ENCODE measurements around the gene GIMAP8. TPM values are rescaled to one million over a fixed set of nuclear protein-coding genes. Genes with fewer than 3 reads are reported as not detected.
"Not testable (repeated sequence)": the region's sequence is repeated elsewhere in the genome, so short reads cannot be mapped to it uniquely, and the experiment has no call there.

GIMAP8 gene
- total RNA-seq, 1 donor from 2014 or later = 13.6 TPM

DNA sequence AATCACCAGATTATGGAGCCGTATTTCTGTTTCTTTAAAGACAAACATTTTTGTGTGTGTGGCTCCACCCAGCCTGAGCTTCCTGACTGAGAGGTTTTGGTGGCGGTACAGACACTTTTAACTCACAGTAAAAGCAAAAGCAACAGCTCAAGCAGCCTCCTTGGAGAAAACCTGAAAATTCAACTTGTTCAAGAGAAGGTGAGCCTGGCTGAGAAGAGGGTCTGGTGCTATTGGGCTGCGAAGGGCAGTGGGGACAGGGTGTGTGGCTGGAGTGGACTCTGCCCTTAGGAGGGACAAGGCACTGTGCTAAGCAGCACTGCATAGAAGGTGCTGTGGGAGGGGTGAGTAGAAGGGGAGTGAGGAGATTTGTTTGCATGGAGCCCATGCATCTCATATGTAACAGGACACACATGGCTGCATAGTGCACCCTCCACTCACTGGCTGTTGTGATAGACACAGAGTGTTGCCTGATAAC is 64.4 kb downstream of the GIMAP8 start, which contains the start of gene GIMAP7:
Gene GIMAP7, plus strand, starts transcription at position 125 of the 475 bp plus-strand sequence. CDS start 5,103 bp downstream, outside the sequence.
- DNase-seq (ENCODE audit: low spot score) = no peak

DNA sequence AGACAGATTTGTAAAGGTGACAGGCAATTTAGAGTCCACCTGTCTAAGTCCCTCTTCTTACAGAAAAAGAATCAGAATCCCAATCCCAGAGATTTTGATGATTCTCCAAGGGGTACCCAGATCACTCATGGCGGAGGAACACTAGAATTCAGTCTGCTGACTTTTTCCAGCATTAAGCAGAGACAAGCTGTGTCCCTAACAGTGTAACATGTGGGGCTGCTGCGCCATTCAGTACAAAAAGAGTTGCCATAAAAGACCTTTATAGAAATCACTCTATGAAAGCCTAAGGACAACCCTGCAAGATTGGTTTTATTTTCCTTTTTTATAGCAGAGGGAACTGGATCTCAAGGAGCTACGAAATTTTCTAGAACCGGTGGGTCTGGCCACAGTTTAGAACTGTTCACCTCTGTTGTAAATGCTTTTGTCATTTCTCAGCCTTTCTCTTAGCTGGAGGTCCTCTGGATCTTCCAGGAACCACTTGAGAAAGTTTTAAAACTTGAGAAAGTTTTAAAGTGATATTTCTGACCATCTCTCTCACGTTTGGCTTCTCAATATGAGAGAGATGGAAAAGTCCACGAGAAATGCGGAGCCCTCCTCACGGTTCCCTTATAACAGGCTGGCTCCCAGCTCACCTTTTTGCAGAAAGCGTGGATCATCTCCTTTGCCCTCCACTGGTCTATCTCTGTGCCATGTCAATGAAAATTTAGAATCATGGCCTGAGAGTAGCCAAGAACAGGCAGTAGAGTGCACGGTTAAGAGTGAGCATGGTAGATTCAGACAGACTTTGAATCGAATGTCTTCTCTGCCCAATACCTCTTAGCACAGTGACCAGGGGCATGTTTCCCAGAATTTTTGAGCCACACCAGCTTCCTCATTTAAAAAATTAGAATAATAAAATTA is 65.1 kb downstream of the GIMAP8 start:
- DNase-seq (ENCODE audit: low spot score) = no peak

DNA sequence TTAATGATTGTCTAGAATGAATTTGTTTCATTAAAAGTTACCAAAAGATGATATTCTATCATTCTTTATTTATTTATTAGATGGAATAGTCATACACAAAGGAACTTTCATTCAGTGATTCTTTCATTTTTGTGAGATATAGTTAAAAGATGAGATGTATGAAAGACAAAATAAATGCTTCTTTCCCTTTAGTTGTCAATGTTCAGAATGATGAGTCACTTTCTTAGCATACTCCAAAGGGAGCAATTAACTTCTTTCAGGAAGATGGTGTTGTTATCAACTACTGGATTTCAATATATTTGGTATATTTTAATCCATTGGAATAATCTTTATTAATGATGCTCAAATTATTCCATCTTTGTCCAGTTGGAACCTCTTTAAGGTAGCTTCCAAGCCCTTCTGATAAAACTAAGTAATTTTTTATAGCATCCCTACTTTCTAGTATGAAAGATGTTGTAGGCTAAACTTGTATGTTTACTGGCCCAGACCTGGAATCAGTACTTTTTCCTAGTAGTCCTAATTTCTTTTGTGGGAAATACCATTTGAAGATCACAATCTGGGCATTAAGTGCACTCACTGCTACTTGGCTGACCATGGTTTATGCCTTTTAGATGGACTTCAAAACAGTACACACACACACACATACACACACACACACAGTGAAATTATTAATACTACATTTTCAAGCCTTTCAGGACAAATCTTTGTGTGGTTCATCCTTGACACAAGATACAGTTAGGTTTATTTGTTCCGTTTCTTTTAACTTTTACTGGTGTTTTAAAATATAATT is 66.7 kb downstream of the GIMAP8 start:
- no peak for DNase-seq (ENCODE audit: low spot score)

- no peak for DNase-seq (ENCODE audit: low spot score)
Observed at GRCh38 chr7:150519310-150519709, 68.9 kb downstream of the GIMAP8 start.

GRCh38 chr7:150520145-150520544 is 69.7 kb downstream of the GIMAP8 start:
- DNase-seq (ENCODE audit: low spot score) = no peak

DNA sequence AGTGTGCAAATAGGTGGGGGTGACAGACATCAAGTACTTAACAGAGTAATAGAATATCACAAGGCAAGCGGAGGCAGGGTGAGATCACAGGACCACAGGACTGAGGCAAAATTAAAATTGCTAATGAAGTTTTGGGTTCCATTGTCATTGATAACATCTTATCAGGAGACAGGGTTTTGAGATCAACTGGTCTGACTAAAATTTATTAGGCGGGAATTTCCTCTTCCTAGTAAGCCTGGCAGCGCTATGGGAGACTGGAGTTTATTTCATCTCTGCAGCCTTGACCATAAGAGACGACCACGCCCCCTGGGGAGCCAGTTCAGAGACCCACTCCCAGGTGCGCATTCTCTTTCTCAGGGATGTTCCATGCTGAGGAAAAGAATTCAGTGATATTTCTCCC is 72.5 kb downstream of the GIMAP8 start:
- DNase-seq (ENCODE audit: low spot score) = not testable (repeated sequence)

- DNase-seq (ENCODE audit: low spot score) = no peak
Observed at GRCh38 chr7:150524018-150524417, 73.6 kb downstream of the GIMAP8 start.

Other genes with a start within 250 kb of the GIMAP8 start
- 14.1 TPM for gene LRRC61, start 127.3 kb upstream of the GIMAP8 start, total RNA-seq
- 18.2 TPM for gene ACTR3C, start 127.1 kb upstream of the GIMAP8 start, total RNA-seq
- 91.0 TPM for gene RARRES2, start 109.0 kb upstream of the GIMAP8 start, total RNA-seq
- gene REPIN1, start 81.8 kb upstream of the GIMAP8 start, total RNA-seq = 117 TPM
- gene ZNF775, start 71.3 kb upstream of the GIMAP8 start, total RNA-seq = 3.6 TPM
- gene GIMAP7, start 64.2 kb downstream of the GIMAP8 start, total RNA-seq = 24.5 TPM
- gene GIMAP4, start 116.8 kb downstream of the GIMAP8 start, total RNA-seq = 23.5 TPM
- 26.3 TPM for gene GIMAP6, start 181.8 kb downstream of the GIMAP8 start, total RNA-seq
- gene GIMAP2, start 235.1 kb downstream of the GIMAP8 start, total RNA-seq = 11.5 TPM